H9 (cell line): ENCODE data around the gene CHPF2. TPM values are rescaled to one million over a fixed set of nuclear protein-coding genes. Genes with fewer than 3 reads are reported as not detected.

Experiments
- DNase-seq: peaks from one replicate; pipeline ENCODE4 v3.0.0-alpha.2; 2017
- H2AFZ ChIP-seq: one replicate; pipeline ENCODE4 v1.6.1; 2013; ENCODE audit warnings: mild to moderate bottlenecking, low read length, control low read depth, moderate library complexity
- H2AK5ac ChIP-seq: 2 replicates; pipeline ENCODE4 v1.6.1; 2013; ENCODE audit warnings: low read length, control low read depth, mixed read lengths; ENCODE audit not compliant: insufficient read length
- H2BK120ac ChIP-seq: one replicate; pipeline ENCODE4 v1.6.1; 2013; ENCODE audit warnings: low read depth, mild to moderate bottlenecking, low read length, control low read depth, inconsistent platforms; ENCODE audit not compliant: poor library complexity, severe bottlenecking
- H2BK12ac ChIP-seq: 2 replicates; pipeline ENCODE4 v1.6.1; 2013; ENCODE audit warnings: low read length, control low read depth, mixed read lengths, low read depth; ENCODE audit not compliant: insufficient read length
- H2BK15ac ChIP-seq: 2 replicates; pipeline ENCODE4 v1.6.1; 2013; ENCODE audit warnings: low read depth, low read length, control low read depth
- H2BK20ac ChIP-seq: one replicate; pipeline ENCODE4 v1.6.1; 2013; ENCODE audit warnings: low read depth, mild to moderate bottlenecking, low read length, control low read depth, inconsistent platforms; ENCODE audit not compliant: poor library complexity, severe bottlenecking
- H2BK5ac ChIP-seq: 2 replicates; pipeline ENCODE4 v1.6.1; 2013; ENCODE audit warnings: low read length, control low read depth, mixed read lengths; ENCODE audit not compliant: insufficient read length
- H3K14ac ChIP-seq: 2 replicates; pipeline ENCODE4 v1.6.1; 2013; ENCODE audit warnings: low read length, control low read depth; ENCODE audit not compliant: insufficient read depth
- H3K18ac ChIP-seq: 2 replicates; pipeline ENCODE4 v1.6.1; 2013; ENCODE audit warnings: low read depth, mild to moderate bottlenecking, mixed read lengths, low read length, control low read depth; ENCODE audit not compliant: insufficient read length
- H3K23ac ChIP-seq: 2 replicates; pipeline ENCODE4 v1.6.1; 2013; ENCODE audit warnings: low read length, control low read depth, mixed read lengths, low read depth; ENCODE audit not compliant: insufficient read length
- H3K23me2 ChIP-seq: 2 replicates; pipeline ENCODE4 v1.6.1; 2013; ENCODE audit warnings: low read depth, mild to moderate bottlenecking, mixed read lengths, low read length, control low read depth; ENCODE audit not compliant: insufficient read length, poor library complexity, severe bottlenecking
- H3K27ac ChIP-seq: 2 replicates; pipeline ENCODE4 v1.5.1; 2013; ENCODE audit warnings: low read length, control low read depth, mixed read lengths, low read depth; ENCODE audit not compliant: insufficient read length
- H3K27me3 ChIP-seq: 2 replicates; pipeline ENCODE4 v1.6.1; 2013; ENCODE audit warnings: low read length, control low read depth, inconsistent platforms; ENCODE audit not compliant: insufficient read depth
- H3K4ac ChIP-seq: 2 replicates; pipeline ENCODE4 v1.6.1; 2013; ENCODE audit warnings: low read depth, mild to moderate bottlenecking, control low read depth, inconsistent platforms, low read length, moderate library complexity
- H3K4me1 ChIP-seq: 2 replicates; pipeline ENCODE4 v1.6.1; 2013; ENCODE audit warnings: low read length, control low read depth, inconsistent platforms; ENCODE audit not compliant: insufficient read depth
- H3K4me2 ChIP-seq: 2 replicates; pipeline ENCODE4 v1.6.1; 2013; ENCODE audit warnings: low read length, control low read depth, mixed read lengths; ENCODE audit not compliant: insufficient read length, insufficient read depth
- H3K56ac ChIP-seq: 2 replicates; pipeline ENCODE4 v1.6.1; 2013; ENCODE audit warnings: low read depth, mild to moderate bottlenecking, mixed read lengths, low read length, control low read depth; ENCODE audit not compliant: insufficient read length
- H3K79me1 ChIP-seq: 2 replicates; pipeline ENCODE4 v1.6.1; 2013; ENCODE audit warnings: low read depth, mild to moderate bottlenecking, moderate library complexity, low read length, control low read depth, inconsistent platforms; ENCODE audit not compliant: insufficient read depth, poor library complexity, severe bottlenecking
- H3K79me2 ChIP-seq: 2 replicates; pipeline ENCODE4 v1.6.1; 2013; ENCODE audit warnings: low read length, control low read depth, inconsistent platforms; ENCODE audit not compliant: insufficient read depth
- H3K9ac ChIP-seq: 2 replicates; pipeline ENCODE4 v1.6.1; 2013; ENCODE audit warnings: low read length, control low read depth, mixed read lengths; ENCODE audit not compliant: insufficient read length; ENCODE audit errors: extremely low read depth
- H3K9me3 ChIP-seq: one replicate; pipeline ENCODE4 v1.6.1; 2013; ENCODE audit warnings: low read depth, low read length, inconsistent platforms; ENCODE audit not compliant: control insufficient read depth
- H3T11ph ChIP-seq: one replicate; pipeline ENCODE4 v1.6.1; 2013; ENCODE audit warnings: mild to moderate bottlenecking, low read length, control low read depth, inconsistent platforms
- H4K20me1 ChIP-seq: one replicate; pipeline ENCODE4 v1.6.1; 2013; ENCODE audit not compliant: control insufficient read depth, insufficient read length, insufficient read depth
- H4K5ac ChIP-seq: 2 replicates; pipeline ENCODE4 v1.6.1; 2013; ENCODE audit warnings: low read depth, mild to moderate bottlenecking, mixed read lengths, low read length, control low read depth; ENCODE audit not compliant: insufficient read length
- H4K8ac ChIP-seq: replicated peaks from 2 replicates; pipeline ENCODE4 v1.6.1; 2013; ENCODE audit warnings: low read length, control low read depth, mixed read lengths, low read depth; ENCODE audit not compliant: insufficient read length
- H4K91ac ChIP-seq: 2 replicates; pipeline ENCODE4 v1.6.1; 2013; ENCODE audit warnings: low read depth, mild to moderate bottlenecking, moderate library complexity, mixed read lengths, low read length, control low read depth; ENCODE audit not compliant: insufficient read length
- H3K27ac Mint-ChIP-seq, 3 experiments: 2 replicates in 2 of 3; 3 replicates in 1 of 3; pipeline ENCODE4 v1.8.0; 2020 to 2021; ENCODE audit warnings: mixed read lengths in 3 of 3, mild to moderate bottlenecking in 1 of 3, moderate library complexity in 1 of 3
- H3K27me3 Mint-ChIP-seq: 2 replicates; pipeline ENCODE4 v1.8.0; 2021; ENCODE audit warnings: low read depth, mild to moderate bottlenecking, moderate library complexity, mixed read lengths
- H3K36me3 Mint-ChIP-seq, 3 experiments: 2 replicates in 2 of 3; 3 replicates in 1 of 3; pipeline ENCODE4 v1.8.0; 2020 to 2021; ENCODE audit warnings: low read depth in 3 of 3, mixed read lengths in 3 of 3; ENCODE audit not compliant: insufficient read depth in 1 of 3
- H3K4me1 Mint-ChIP-seq, 2 experiments: 2 replicates each; pipeline ENCODE4 v1.8.0; 2020; ENCODE audit warnings: mixed read lengths in 2 of 2
- H3K4me3 Mint-ChIP-seq, 2 experiments: 2 replicates in 1 of 2; 3 replicates in 1 of 2; pipeline ENCODE4 v1.8.0; 2020 to 2021; ENCODE audit warnings: mild to moderate bottlenecking in 2 of 2, mixed read lengths in 2 of 2, moderate library complexity in 1 of 2
- H3K9me3 Mint-ChIP-seq, 2 experiments: 2 replicates in 1 of 2; 3 replicates in 1 of 2; pipeline ENCODE4 v1.8.0; 2020; ENCODE audit warnings: mild to moderate bottlenecking in 2 of 2, mixed read lengths in 2 of 2, moderate library complexity in 1 of 2
- CTCF ChIP-seq: fragments of 200-600 bp; sonication (generic); conservative IDR thresholded peaks from 3 replicates; pipeline ENCODE4 v1.8.0; 2021; ENCODE audit warnings: antibody characterized with exemption, mild to moderate bottlenecking
- WGBS: extraction: QIAGEN DNeasy Blood & Tissue Kit; methylation state at CpG from one replicate; pipeline ENCODE4 v1.1.7; 2013; ENCODE audit warnings: missing lambda C conversion rate, low lambda C conversion rate, mixed read lengths; ENCODE audit not compliant: insufficient read length; ENCODE audit errors: extremely low coverage; 5-methylcytosine and 5-hydroxymethylcytosine counted together
- total RNA-seq: library from RNA; stranded (reverse); gene quantifications from 2 replicates; pipeline ENCODE4 v1.2.1, GENCODE V29; 2021

Gene CHPF2
- total RNA-seq, 1 experiment from 2014 or later, result 25.7 TPM

GRCh38 chr7:151218170-151218569, 14.1 kb upstream of the CHPF2 start:
- no peaks in the 10 kb centered on the region for H3K23me2 ChIP-seq
- no peak overlapping the region for H3K4ac ChIP-seq
- no peak overlapping the region for H3K14ac ChIP-seq
- no peak overlapping the region for H3K9ac ChIP-seq
- H3K79me1 ChIP-seq, result no peaks in the 10 kb centered on the region
- H3K4me1 Mint-ChIP-seq, result no peaks in the 10 kb centered on the region
- no peak overlapping the region for H2BK12ac ChIP-seq
- no peaks in the 10 kb centered on the region for H3K79me2 ChIP-seq
- no peak overlapping the region for H3K56ac ChIP-seq
- no peak overlapping the region for H2BK20ac ChIP-seq
- no peaks in the 10 kb centered on the region for H3K27me3 Mint-ChIP-seq
- no peaks in the 10 kb centered on the region for H3K9me3 ChIP-seq
- no peaks in the 10 kb centered on the region for H4K20me1 ChIP-seq
- no peak overlapping the region for H3K27ac Mint-ChIP-seq
- H2AK5ac ChIP-seq, result no peak overlapping the region
- H3K27ac ChIP-seq, result no peak overlapping the region
- no peak for DNase-seq
- peaks cover 61 to 90% (median 81%) of the 10 kb centered on the region in 3 experiments; a peak in 6 of 7 replicates for H3K36me3 Mint-ChIP-seq
- no peak overlapping the region for H3K23ac ChIP-seq
- no peaks in the 10 kb centered on the region for H3K9me3 Mint-ChIP-seq
- H2BK5ac ChIP-seq, result no peak overlapping the region
- H3T11ph ChIP-seq, result no peak overlapping the region
- no peak overlapping the region for H4K91ac ChIP-seq
- no peak overlapping the region for H3K18ac ChIP-seq
- TF ChIP-seq CTCF, result no peak
- no peak overlapping the region for H2BK120ac ChIP-seq
- no peak overlapping the region for H2BK15ac ChIP-seq
- no peak overlapping the region for H4K8ac ChIP-seq
- H3K4me2 ChIP-seq, result no peak overlapping the region
- H4K5ac ChIP-seq, result no peak overlapping the region
- H2AFZ ChIP-seq, result no peak overlapping the region
- no peak overlapping the region; a peak in 1 of 5 replicates for H3K4me3 Mint-ChIP-seq
- no CpG with 5 or more reads among the region's 9 CpGs for WGBS
- H3K4me1 ChIP-seq, result no peaks in the 10 kb centered on the region
- H3K27me3 ChIP-seq, result no peaks in the 10 kb centered on the region
